HEK293 (cell line): ENCODE results near the gene NTSR1.

ENCODE experiments used
- CTCF ChIA-PET: fragments of 350-600 bp; formaldehyde crosslinking; extraction: SDS; loops from one replicate; lab custom pipeline; 2021; ENCODE audit warnings: antibody characterized with exemption; lab: Yijun Ruan, JAX
- POLR2A ChIA-PET: fragments of 300-600 bp; formaldehyde crosslinking; extraction: SDS; loops from one replicate; lab custom pipeline; 2020; ENCODE audit warnings: antibody characterized with exemption, inconsistent platforms; lab: Yijun Ruan, JAX
- H3K27ac ChIP-seq: fragments of 200-500 bp; sonication (Bioruptor generic); 2 replicates; pipeline ENCODE4 v1.5.1; 2014; ENCODE audit warnings: low read depth, low read length, control low read depth, inconsistent platforms; ENCODE audit errors: extremely low read depth
- H3K36me3 ChIP-seq, 2 experiments: fragments of 200-500 bp in 1 of 2; sonication (Bioruptor generic) in 1 of 2; 1 replicate in 1 of 2; 2 replicates in 1 of 2; pipeline ENCODE4 v1.5.1; 2014 to 2017; ENCODE audit warnings: inconsistent platforms in 2 of 2, low read length in 2 of 2; ENCODE audit not compliant: control insufficient read depth in 2 of 2, insufficient read depth in 1 of 2
- H3K4me1 ChIP-seq: fragments of 200-500 bp; sonication (Bioruptor generic); 2 replicates; pipeline ENCODE4 v1.5.1; 2014; ENCODE audit warnings: mild to moderate bottlenecking, low read length, inconsistent platforms; ENCODE audit not compliant: control insufficient read depth, insufficient read depth
- H3K4me3 ChIP-seq: 2 replicates; pipeline ENCODE4 v1.5.1; 2011; ENCODE audit warnings: low read depth, mild to moderate bottlenecking, control low read depth, low read length, moderate library complexity
- H3K9me3 ChIP-seq: fragments of 200-500 bp; sonication (Bioruptor generic); 2 replicates; pipeline ENCODE4 v1.5.1; 2014; ENCODE audit warnings: low read depth, low read length, inconsistent platforms; ENCODE audit not compliant: control insufficient read depth, insufficient read depth
- GLIS1 ChIP-seq: fragments of 450-650 bp; formaldehyde crosslinking; IDR thresholded peaks from 2 replicates; pipeline ENCODE4 v1.5.1; 2016; ENCODE audit warnings: missing biosample characterization, missing genetic modification characterization
- MYNN ChIP-seq: fragments of 450-650 bp; formaldehyde crosslinking; IDR thresholded peaks from 2 replicates; pipeline ENCODE4 v1.5.1; 2016; ENCODE audit warnings: missing biosample characterization, missing genetic modification characterization, borderline replicate concordance
- SETDB1 ChIP-seq: IDR thresholded peaks from one replicate; pipeline ENCODE4 v1.6.1; 2017; ENCODE audit warnings: mild to moderate bottlenecking, low read length, moderate library complexity, mixed read lengths; ENCODE audit not compliant: insufficient read length
- ZBTB11 ChIP-seq: fragments of 450-650 bp; formaldehyde crosslinking; conservative IDR thresholded peaks from 2 replicates; pipeline ENCODE4 v1.5.1; 2016; ENCODE audit warnings: low read depth, missing biosample characterization, missing genetic modification characterization
- ZBTB8A ChIP-seq: fragments of 450-650 bp; formaldehyde crosslinking; IDR thresholded peaks from 2 replicates; pipeline ENCODE4 v1.5.1; 2016; ENCODE audit warnings: missing biosample characterization, missing genetic modification characterization
- ZIC2 ChIP-seq: fragments of 450-650 bp; formaldehyde crosslinking; IDR thresholded peaks from 2 replicates; pipeline ENCODE4 v1.5.1; 2016; ENCODE audit warnings: missing biosample characterization, missing genetic modification characterization
- ZNF140 ChIP-seq: fragments of 450-650 bp; formaldehyde crosslinking; IDR thresholded peaks from 2 replicates; pipeline ENCODE4 v1.5.1; 2016; ENCODE audit warnings: missing biosample characterization, missing genetic modification characterization
- ZNF18 ChIP-seq: fragments of 450-650 bp; formaldehyde crosslinking; IDR thresholded peaks from 2 replicates; pipeline ENCODE4 v1.5.1; 2016; ENCODE audit warnings: missing biosample characterization, missing genetic modification characterization
- ZNF202 ChIP-seq: fragments of 450-650 bp; formaldehyde crosslinking; IDR thresholded peaks from 2 replicates; pipeline ENCODE4 v1.5.1; 2016; ENCODE audit warnings: missing biosample characterization, missing genetic modification characterization, borderline replicate concordance
- ZNF302 ChIP-seq: fragments of 450-650 bp; formaldehyde crosslinking; IDR thresholded peaks from 2 replicates; pipeline ENCODE4 v1.5.1; 2016; ENCODE audit warnings: missing biosample characterization, missing genetic modification characterization, low read depth
- ZNF692 ChIP-seq: fragments of 450-650 bp; formaldehyde crosslinking; IDR thresholded peaks from 2 replicates; pipeline ENCODE4 v1.5.1; 2016; ENCODE audit warnings: missing biosample characterization, missing genetic modification characterization
- ZNF777 ChIP-seq: fragments of 450-650 bp; formaldehyde crosslinking; IDR thresholded peaks from 2 replicates; pipeline ENCODE4 v1.5.1; 2017; ENCODE audit warnings: missing biosample characterization, missing genetic modification characterization, borderline replicate concordance
- ZNF785 ChIP-seq: fragments of 450-650 bp; formaldehyde crosslinking; IDR thresholded peaks from 2 replicates; pipeline ENCODE4 v1.5.1; 2016; ENCODE audit warnings: missing biosample characterization, missing genetic modification characterization
- ZSCAN16 ChIP-seq: fragments of 450-650 bp; formaldehyde crosslinking; IDR thresholded peaks from 2 replicates; pipeline ENCODE4 v1.5.1; 2016; ENCODE audit warnings: missing biosample characterization, missing genetic modification characterization
- TF ChIP-seq, protein P1 (sequence below): IDR thresholded peaks from 2 replicates; pipeline ENCODE4 v1.6.1; 2011; ENCODE audit warnings: mild to moderate bottlenecking, low read depth, low read length, borderline replicate concordance
- TF ChIP-seq, protein P2 (sequence below): fragments of 450-650 bp; formaldehyde crosslinking; optimal IDR thresholded peaks from 2 replicates; pipeline ENCODE3; 2016; ENCODE audit warnings: missing biosample characterization, mild to moderate bottlenecking, missing genetic modification characterization

Gene NTSR1

DNA sequence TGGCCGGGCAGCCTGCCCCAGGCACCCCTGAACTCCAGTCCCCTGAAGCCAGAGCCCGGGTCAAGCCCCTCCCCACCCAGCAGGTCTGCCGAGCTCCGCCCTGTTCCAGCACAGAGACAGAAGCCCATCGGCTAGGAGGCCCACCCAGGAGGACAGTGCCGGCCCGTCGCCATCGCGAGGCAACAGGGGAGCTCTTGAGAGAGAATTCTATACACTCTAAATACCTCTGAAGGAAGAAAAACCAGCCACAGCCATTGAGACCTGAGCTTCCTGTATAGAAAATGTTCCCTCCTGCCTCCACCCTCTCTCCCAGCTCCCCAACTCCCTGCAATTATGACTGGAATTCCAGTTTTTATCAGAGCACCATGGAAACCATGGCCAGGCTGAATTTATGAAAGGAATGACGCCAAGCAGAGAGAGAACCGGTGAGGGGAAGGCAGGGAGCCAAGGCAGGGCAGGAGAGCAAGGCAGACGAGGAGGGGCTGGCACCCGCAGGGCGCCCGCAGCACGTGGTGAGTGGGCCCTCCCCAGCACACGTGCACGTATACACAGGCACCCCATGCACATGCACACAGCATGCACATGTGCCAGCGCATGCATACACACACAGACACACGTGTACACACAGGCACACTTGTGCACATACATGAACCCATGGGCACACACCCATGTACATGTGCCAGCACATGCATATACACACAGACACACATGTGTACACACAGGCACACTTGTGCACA, 60.1 kb downstream of the NTSR1 start (continued):
- TF ChIP-seq ZNF202 (tag by site-specific recombination): no peak
- peak; percentile 57 for TF ChIP-seq ZNF18 (tag by site-specific recombination)
- peak; percentile 39 for TF ChIP-seq ZIC2 (tag by site-specific recombination)
- no peak for TF ChIP-seq SETDB1
- peak; percentile 64 for TF ChIP-seq ZNF692 (tag by site-specific recombination)
- no peak for TF ChIP-seq ZNF302
- no peak for TF ChIP-seq MYNN
- TF ChIP-seq, protein P1, sequence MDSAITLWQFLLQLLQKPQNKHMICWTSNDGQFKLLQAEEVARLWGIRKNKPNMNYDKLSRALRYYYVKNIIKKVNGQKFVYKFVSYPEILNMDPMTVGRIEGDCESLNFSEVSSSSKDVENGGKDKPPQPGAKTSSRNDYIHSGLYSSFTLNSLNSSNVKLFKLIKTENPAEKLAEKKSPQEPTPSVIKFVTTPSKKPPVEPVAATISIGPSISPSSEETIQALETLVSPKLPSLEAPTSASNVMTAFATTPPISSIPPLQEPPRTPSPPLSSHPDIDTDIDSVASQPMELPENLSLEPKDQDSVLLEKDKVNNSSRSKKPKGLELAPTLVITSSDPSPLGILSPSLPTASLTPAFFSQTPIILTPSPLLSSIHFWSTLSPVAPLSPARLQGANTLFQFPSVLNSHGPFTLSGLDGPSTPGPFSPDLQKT: no peak
- no peak for TF ChIP-seq ZBTB11 (tag by site-specific recombination)
- TF ChIP-seq, protein P2, sequence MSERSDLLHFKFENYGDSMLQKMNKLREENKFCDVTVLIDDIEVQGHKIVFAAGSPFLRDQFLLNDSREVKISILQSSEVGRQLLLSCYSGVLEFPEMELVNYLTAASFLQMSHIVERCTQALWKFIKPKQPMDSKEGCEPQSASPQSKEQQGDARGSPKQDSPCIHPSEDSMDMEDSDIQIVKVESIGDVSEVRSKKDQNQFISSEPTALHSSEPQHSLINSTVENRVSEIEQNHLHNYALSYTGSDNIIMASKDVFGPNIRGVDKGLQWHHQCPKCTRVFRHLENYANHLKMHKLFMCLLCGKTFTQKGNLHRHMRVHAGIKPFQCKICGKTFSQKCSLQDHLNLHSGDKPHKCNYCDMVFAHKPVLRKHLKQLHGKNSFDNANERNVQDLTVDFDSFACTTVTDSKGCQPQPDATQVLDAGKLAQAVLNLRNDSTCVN: peak; percentile 18
- TF ChIP-seq ZSCAN16 (tag by site-specific recombination): no peak
- TF ChIP-seq ZBTB8A (tag by site-specific recombination): no peak
- TF ChIP-seq, all 188 proteins: peak for 6

GRCh38 chr20:62769346-62770071, 60.9 kb downstream of the NTSR1 start:
- CTCF ChIA-PET: no interaction called here
- H3K4me1 ChIP-seq: no peaks in the 10 kb centered on the region
- TF ChIP-seq ZNF140 (tag by site-specific recombination) (no peak), GLIS1 (tag by site-specific recombination) (0 out of 2 replicates have a peak, but pooled peaks have one; percentile 35), ZNF785 (tag by site-specific recombination) (no peak), ZNF777 (tag by site-specific recombination) (0 out of 2 replicates have a peak, but pooled peaks have one; percentile 40)
- TF ChIP-seq, all 188 proteins: peak for 2
- no peak overlapping the region for H3K4me3 ChIP-seq
- POLR2A ChIA-PET: no interaction called here
- no peaks in the 10 kb centered on the region for H3K9me3 ChIP-seq
- no peak overlapping the region for H3K27ac ChIP-seq
- H3K36me3 ChIP-seq: no peaks in the 10 kb centered on the region
